Measurements from ENCODE around the gene CCDC39. TPM values are rescaled to one million over a fixed set of nuclear protein-coding genes. Genes with fewer than 3 reads are reported as not detected.

The CCDC39 gene
- total RNA-seq, 1 donor from 2014 or later, result not detected

Other genes starting within 250 kb of the CCDC39 start
- gene TTC14, start 77.3 kb downstream of the CCDC39 start, total RNA-seq, result 38.3 and 48.4 TPM in 2 replicates
- 219 and 244 TPM in 2 replicates for gene FXR1, start 233.2 kb upstream of the CCDC39 start, total RNA-seq

All from pulmonary artery endothelial cell (primary cell).